ENCODE data around the gene HNF1B.

The HNF1B gene

GRCh38 chr17:37698132-37698910, 46.5 kb downstream of the HNF1B start:
- TF ChIP-seq CTCF (IDR thresholded peaks at IDR 0.05; ENCODE audit: low read depth, low read length, missing control alignments), result no peak
- H3K4me3 ChIP-seq (ENCODE audit: low read depth, low read length), result no peak overlapping the region
- DNase-seq (ENCODE audit: low read depth), result no peak
- in situ Hi-C loops (cut with HindIII; ENCODE audit: low sequenced_read_pairs), result no loop called here

DNA sequence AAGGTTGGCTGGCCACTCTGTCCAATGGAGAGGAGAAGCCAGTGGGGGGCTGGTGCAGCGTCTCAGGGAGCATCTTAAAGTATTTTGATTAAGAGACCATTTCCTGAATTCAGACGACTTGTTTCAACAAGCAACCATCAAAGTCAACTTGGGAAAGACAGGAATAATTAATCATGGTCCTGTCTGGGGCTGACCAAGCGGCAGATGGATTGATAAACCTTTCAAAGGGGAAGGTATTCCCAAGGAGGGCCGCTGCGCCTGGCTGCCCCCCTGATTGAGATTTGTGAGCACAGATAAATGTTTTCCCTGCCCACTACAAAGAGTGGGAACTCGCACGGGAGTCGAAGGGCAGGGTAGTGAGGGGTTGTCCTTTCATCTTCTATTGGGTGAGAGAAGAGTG, 47.5 kb downstream of the HNF1B start:
- in situ Hi-C loops (cut with HindIII; ENCODE audit: low sequenced_read_pairs), result no loop called here
- H3K4me3 ChIP-seq (ENCODE audit: low read depth, low read length), result no peak overlapping the region
- TF ChIP-seq CTCF (IDR thresholded peaks at IDR 0.05; ENCODE audit: low read depth, low read length, missing control alignments), result no peak
- DNase-seq (ENCODE audit: low read depth), result no peak

- H3K4me3 ChIP-seq (ENCODE audit: low read depth, low read length), result no peak overlapping the region
- in situ Hi-C loops (cut with HindIII; ENCODE audit: low sequenced_read_pairs), result no loop called here
- no peak for DNase-seq (ENCODE audit: low read depth)
- no peak for TF ChIP-seq CTCF (IDR thresholded peaks at IDR 0.05; ENCODE audit: low read depth, low read length, missing control alignments)
These were observed 48.5 kb downstream of the HNF1B start for GRCh38 chr17:37696366-37696765.

DNA sequence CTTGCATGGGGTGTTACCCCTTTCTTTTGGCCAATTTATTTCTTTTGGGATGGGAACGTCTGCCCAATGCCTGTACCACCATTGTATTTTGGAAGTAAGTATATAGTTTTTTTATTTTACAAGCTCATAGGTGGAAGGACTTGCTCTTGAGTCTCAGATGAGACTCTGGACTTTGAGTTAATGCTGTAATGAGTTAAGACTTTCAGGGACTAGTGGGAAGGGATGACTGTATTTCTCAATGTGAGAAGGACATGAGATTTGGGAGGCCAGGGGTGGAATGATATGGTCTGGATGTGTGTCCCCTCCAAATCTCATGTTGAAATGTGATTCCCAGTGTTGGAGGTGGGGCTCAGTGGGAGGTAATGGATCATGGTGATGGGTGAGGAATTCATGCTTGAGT, 49.1 kb downstream of the HNF1B start:
- no peak for DNase-seq (ENCODE audit: low read depth)
- in situ Hi-C loops (cut with HindIII; ENCODE audit: low sequenced_read_pairs), result no loop called here
- TF ChIP-seq CTCF (IDR thresholded peaks at IDR 0.05; ENCODE audit: low read depth, low read length, missing control alignments), result no peak
- H3K4me3 ChIP-seq (ENCODE audit: low read depth, low read length), result no peak overlapping the region

DNA sequence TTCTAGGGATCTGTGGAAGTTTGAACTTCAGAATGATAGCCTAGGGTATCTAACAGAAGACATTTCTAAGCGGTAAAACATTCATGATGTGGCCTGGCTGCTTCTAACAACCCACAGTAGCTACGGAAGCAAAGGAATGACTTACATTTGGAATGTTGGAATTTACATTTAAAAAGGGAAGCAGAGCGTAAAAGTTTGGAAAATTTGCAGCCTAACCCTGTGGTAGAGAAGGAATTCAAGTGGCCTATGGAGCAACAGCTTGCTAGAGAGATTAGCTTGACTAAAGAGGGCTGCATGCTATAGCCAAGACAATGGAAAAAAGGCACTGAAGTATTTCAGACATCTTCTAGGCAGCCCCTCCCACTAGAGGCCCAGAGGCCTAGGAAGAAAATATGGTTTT, 50.1 kb downstream of the HNF1B start:
- no peak for TF ChIP-seq CTCF (IDR thresholded peaks at IDR 0.05; ENCODE audit: low read depth, low read length, missing control alignments)
- H3K4me3 ChIP-seq (ENCODE audit: low read depth, low read length), result no peak overlapping the region
- DNase-seq (ENCODE audit: low read depth), result no peak
- in situ Hi-C loops (cut with HindIII; ENCODE audit: low sequenced_read_pairs), result no loop called here

DNA sequence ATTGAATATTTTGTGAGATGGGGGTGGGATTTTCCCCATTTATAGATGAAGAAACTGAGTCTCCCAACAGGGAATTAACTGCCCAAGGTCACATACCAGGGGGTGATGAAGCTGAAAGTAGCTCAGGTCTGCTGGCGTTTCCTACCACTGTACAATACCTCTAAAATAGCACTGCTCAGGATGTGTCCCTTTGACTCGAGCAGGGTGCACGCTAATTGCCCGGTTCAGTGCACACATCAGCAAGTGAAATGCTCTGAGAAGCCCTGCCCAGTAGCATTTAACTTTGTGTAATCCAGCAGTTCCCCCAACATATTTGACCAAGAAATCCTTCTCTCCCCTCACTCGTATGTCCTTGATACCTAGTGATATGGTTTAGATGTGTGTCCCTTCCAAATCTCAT, 51.5 kb downstream of the HNF1B start:
- DNase-seq (ENCODE audit: low read depth), result no peak
- no peak overlapping the region for H3K4me3 ChIP-seq (ENCODE audit: low read depth, low read length)
- no peak for TF ChIP-seq CTCF (IDR thresholded peaks at IDR 0.05; ENCODE audit: low read depth, low read length, missing control alignments)
- in situ Hi-C loops (cut with HindIII; ENCODE audit: low sequenced_read_pairs), result no loop called here
